ENCODE results near the gene HEMGN.

Gene HEMGN

DNA sequence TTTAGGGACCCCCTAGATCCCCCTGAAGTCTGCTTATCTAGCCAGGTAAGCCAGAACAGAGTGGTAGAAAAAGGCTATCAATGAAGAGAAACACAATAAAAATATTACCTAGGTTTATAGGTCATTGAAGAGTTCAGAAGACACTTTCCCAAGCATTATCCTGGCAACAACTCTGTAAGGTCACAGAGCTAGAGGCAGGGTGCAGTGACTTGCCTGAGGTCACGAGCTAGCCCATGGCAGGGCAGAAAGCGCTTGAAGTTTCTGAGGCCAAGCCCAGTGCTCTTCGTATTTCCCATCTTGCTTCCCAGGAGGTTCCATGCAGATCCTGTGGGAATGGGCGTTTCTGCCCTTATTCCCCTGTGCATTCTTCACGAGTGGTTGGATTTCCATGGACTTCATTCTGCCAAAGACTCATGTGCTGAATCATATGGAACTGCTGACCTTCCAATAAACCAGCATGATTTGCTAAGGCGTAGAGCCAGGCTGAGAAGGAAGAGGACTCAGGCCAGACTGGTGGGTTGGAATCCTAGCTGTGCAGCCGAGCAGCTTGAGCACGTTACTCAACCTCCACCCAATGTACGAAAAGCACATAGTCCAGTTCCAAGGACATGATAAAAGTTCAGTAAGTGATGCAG, 37.8 kb downstream of the HEMGN start:
- no peak for TF ChIP-seq CTCF (conservative IDR thresholded peaks at IDR 0.05)
- H3K27ac ChIP-seq = no peak overlapping the region

DNA sequence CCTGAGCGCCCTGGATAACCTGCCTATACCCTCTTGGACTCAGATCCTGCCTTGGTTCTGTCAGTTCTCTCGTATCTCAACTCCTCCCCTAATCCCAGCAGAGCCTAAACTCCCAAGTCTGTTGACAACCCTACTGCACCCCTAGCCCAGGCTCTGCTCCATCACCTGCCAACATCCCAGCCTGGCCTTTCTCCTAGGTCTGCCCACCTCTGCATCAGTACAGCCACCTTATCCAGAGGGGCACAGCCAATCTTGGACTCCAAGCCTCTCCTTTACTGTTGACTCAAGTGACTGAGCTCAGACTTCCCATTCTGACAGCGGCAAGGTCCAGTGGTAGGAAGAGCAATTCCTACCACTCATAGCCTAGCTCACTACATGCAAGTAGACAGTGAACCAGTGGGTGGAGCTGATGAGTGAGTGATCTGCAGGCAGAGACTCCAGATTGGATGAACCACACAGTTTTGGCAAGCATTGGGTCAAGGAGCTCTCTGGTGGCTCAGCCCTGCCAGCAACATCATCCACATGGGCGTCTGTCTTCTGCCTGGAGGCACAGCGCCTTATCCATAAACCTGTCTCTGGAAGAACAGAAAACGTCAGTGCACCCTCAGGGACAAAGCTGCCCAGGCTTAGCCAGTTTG, 42.2 kb downstream of the HEMGN start:
- no peak overlapping the region for H3K27ac ChIP-seq
- TF ChIP-seq CTCF (conservative IDR thresholded peaks at IDR 0.05) = no peak

DNA sequence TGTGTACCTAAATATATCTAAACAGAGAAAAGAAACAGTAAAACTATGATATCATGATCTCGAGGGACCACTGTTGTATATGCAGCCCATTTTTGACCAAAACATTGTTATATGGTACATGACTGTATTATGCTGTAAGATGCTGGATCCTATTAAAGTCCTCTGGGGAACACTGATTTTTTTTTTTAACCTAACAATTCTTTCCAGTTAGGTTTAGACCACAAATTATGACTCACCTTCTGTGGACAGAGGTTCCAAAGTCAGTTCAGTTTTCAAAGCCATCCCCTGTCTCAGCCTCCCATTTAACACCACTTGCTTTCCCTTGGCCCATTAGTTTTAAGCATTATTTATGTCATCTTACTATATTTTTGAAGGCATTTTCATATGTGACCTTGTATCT, 42.8 kb downstream of the HEMGN start:
- no peak overlapping the region for H3K27ac ChIP-seq
- TF ChIP-seq CTCF (conservative IDR thresholded peaks at IDR 0.05) = no peak

GRCh38 chr9:97892421-97892820, 45.6 kb downstream of the HEMGN start:
- no peak for TF ChIP-seq CTCF (conservative IDR thresholded peaks at IDR 0.05)
- no peak overlapping the region for H3K27ac ChIP-seq

DNA sequence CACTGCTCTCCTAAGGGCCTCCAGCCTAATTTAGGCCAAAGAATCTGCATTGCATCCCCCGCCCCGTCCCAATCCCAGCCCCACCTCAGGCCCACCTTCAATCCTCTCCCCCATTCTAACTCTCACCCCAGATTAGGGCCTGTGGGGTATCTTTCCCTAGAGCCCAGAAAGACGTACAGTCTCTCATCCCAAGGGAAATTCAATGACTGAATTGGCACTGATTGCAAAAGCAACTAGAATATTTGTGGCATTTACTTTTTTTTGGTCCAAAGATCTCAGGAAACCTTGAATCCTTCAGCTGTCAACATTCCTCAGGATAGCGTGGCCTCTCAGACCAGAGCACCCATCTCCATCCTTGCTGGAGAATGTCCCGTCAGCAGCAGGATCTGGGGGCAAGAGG, 46.2 kb downstream of the HEMGN start:
- H3K27ac ChIP-seq = no peak overlapping the region
- no peak for TF ChIP-seq CTCF (conservative IDR thresholded peaks at IDR 0.05)

DNA sequence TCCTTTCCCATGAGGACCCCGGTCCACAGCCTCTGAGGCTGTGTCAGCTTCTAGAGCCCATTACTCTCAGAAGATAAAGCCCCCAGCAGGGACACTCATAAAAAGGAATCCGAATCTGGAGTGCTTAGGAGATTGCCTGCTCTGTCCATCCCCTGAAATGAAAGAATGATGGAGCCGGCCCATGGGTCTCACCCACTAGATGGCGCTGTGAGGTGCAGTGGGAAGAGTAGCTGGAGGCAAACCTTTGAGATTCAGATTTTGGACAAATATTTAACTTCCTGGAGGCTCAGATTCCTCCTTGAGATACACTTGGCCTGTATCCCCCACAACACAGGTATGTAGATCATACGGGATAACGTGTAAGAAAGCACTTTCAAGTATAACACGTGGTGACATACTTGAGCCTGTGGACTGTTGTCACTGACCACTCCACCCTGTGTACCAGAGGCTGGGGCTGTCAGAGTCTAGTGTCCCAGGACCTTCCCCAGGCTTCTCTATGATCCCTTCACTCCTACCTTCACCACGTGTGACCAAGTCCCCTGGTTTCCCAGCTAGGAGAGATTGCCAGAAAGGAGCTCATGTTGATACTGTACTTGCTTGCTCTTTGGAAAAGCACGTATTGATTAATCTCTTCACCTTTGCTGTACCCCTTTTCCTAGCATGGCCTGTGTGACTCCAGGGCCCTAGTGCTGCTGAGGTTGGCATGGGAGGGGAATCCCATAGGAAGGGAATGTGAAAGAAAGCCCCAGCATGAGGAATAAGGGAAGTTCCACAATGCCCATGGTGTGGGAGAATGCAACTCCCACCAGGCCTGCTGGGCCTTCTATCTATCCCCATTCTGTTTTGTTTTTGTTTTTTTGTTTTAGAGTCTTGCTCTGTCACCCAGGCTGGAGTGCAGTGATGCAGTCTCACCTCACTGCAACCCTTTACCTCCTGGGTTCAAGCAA, 47.8 kb downstream of the HEMGN start:
- H3K27ac ChIP-seq = no peak overlapping the region

More for the DNA sequence above, 47.8 kb downstream of the HEMGN start:
- TF ChIP-seq CTCF (conservative IDR thresholded peaks at IDR 0.05) = peak; percentile 51
